SK-N-SH (cell line): Measurements from ENCODE around the gene DNAJC10. TPM values are rescaled to one million over a fixed set of nuclear protein-coding genes. Genes with fewer than 3 reads are reported as not detected.
"Not testable (repeated sequence)": the region's sequence is repeated elsewhere in the genome, so short reads cannot be mapped to it uniquely, and the experiment has no call there.

Experiments
- CTCF ChIA-PET: fragments of 300-600, 350-600 bp; formaldehyde crosslinking; extraction: SDS; loops from one replicate; lab custom pipeline; 2021; lab: Yijun Ruan, JAX
- POLR2A ChIA-PET: fragments of 350-600 bp; sonication (Branson Sonifier 250); formaldehyde crosslinking; extraction: SDS; loops from one replicate; lab custom pipeline; 2020; ENCODE audit warnings: antibody characterized with exemption, inconsistent platforms; lab: Yijun Ruan, JAX
- DNase-seq: peaks from one replicate; pipeline ENCODE4 v3.0.0; 2012
- H2AFZ ChIP-seq: fragments of 200-600 bp; sonication (generic); 2 replicates; pipeline ENCODE4 v1.8.1; 2016; ENCODE audit warnings: antibody characterized with exemption, mild to moderate bottlenecking, low read depth
- H3F3A ChIP-seq: fragments of 200-600 bp; sonication (generic); replicated peaks from 2 replicates; pipeline ENCODE3; 2016; ENCODE audit warnings: antibody characterized with exemption, mild to moderate bottlenecking; ENCODE audit not compliant: insufficient read depth
- H3K27ac ChIP-seq, 2 experiments: fragments of 200-500 bp in 1 of 2; fragments of 200-600 bp in 1 of 2; sonication (Bioruptor generic) in 1 of 2; sonication (generic), shearing (Covaris generic) in 1 of 2; 2 replicates each; pipeline versions ENCODE4 v1.5.1 to v1.6.1; 2014 to 2016; ENCODE audit warnings: low read depth in 2 of 2, inconsistent platforms in 1 of 2, low read length in 1 of 2, mild to moderate bottlenecking in 1 of 2, mixed read lengths in 1 of 2
- H3K27me3 ChIP-seq: fragments of 200-600 bp; sonication (generic), shearing (Covaris generic); 2 replicates; pipeline ENCODE4 v1.6.1; 2016; ENCODE audit warnings: mixed run types; ENCODE audit not compliant: insufficient read depth
- H3K36me3 ChIP-seq, 2 experiments: fragments of 200-500 bp in 1 of 2; fragments of 200-600 bp in 1 of 2; sonication (Bioruptor generic) in 1 of 2; sonication (generic) in 1 of 2; replicated peaks in 1 of 2; 2 replicates each; pipeline versions ENCODE3 to v1.5.1; 2014 to 2016; ENCODE audit warnings: low read length in 1 of 2, mild to moderate bottlenecking in 1 of 2; ENCODE audit not compliant: insufficient read depth in 2 of 2, control insufficient read depth in 1 of 2
- H3K4me1 ChIP-seq, 2 experiments: fragments of 200-500 bp in 1 of 2; fragments of 200-600 bp in 1 of 2; sonication (Bioruptor generic) in 1 of 2; sonication (generic), shearing (Covaris generic) in 1 of 2; 2 replicates each; pipeline versions ENCODE4 v1.5.1 to v1.6.1; 2014 to 2016; ENCODE audit warnings: low read depth in 1 of 2, low read length in 1 of 2, mixed run types in 1 of 2; ENCODE audit not compliant: insufficient read depth in 2 of 2, control insufficient read depth in 1 of 2
- H3K4me2 ChIP-seq: fragments of 200-600 bp; sonication (generic), shearing (Covaris generic); 2 replicates; pipeline ENCODE4 v1.6.1; 2017; ENCODE audit warnings: mixed run types
- H3K4me3 ChIP-seq, 2 experiments: fragments of 200-500 bp in 1 of 2; fragments of 200-600 bp in 1 of 2; sonication (Bioruptor generic) in 1 of 2; sonication (generic), shearing (Covaris generic) in 1 of 2; 2 replicates each; pipeline versions ENCODE4 v1.5.1 to v1.8.1; 2014 to 2016; ENCODE audit warnings: low read depth in 2 of 2, inconsistent platforms in 1 of 2, low read length in 1 of 2, mild to moderate bottlenecking in 1 of 2, mixed read lengths in 1 of 2, moderate library complexity in 1 of 2
- H3K79me2 ChIP-seq: fragments of 200-600 bp; sonication (generic); 2 replicates; pipeline ENCODE4 v1.8.1; 2017; ENCODE audit warnings: mild to moderate bottlenecking; ENCODE audit not compliant: insufficient read depth
- H3K9ac ChIP-seq: fragments of 200-600 bp; sonication (generic); 2 replicates; pipeline ENCODE4 v1.6.1; 2017; ENCODE audit warnings: mixed run types
- H3K9me2 ChIP-seq: fragments of 200-600 bp; sonication (generic); 2 replicates; pipeline ENCODE4 v1.6.1; 2017; ENCODE audit warnings: mixed run types
- H3K9me3 ChIP-seq: fragments of 200-600 bp; sonication (generic); 2 replicates; pipeline ENCODE4 v1.6.1; 2017; ENCODE audit warnings: mixed run types, mild to moderate bottlenecking, moderate library complexity
- H4K20me1 ChIP-seq: fragments of 200-600 bp; sonication (generic); 2 replicates; pipeline ENCODE4 v1.6.1; 2017; ENCODE audit warnings: mild to moderate bottlenecking, mixed run types; ENCODE audit not compliant: insufficient read depth
- CHD2 ChIP-seq: fragments of 150-350 bp; IDR thresholded peaks from 2 replicates; pipeline ENCODE4 v1.6.1; 2018; ENCODE audit warnings: low read length; ENCODE audit not compliant: partially characterized antibody
- EZH2phosphoT487 ChIP-seq: fragments of 200-600 bp; sonication (generic); IDR thresholded peaks from 2 replicates; pipeline ENCODE4 v1.6.1; 2017; ENCODE audit warnings: low read depth, mixed run types, mild to moderate bottlenecking, antibody characterized with exemption, moderate library complexity, borderline replicate concordance
- FOSL2 ChIP-seq: IDR thresholded peaks from 2 replicates; pipeline ENCODE4 v1.4.0; 2012; ENCODE audit warnings: low read depth, mild to moderate bottlenecking, moderate library complexity, borderline replicate concordance
- GABPA ChIP-seq: IDR thresholded peaks from 2 replicates; pipeline ENCODE4 v1.4.0; 2012; ENCODE audit warnings: low read depth, mild to moderate bottlenecking
- JUND ChIP-seq: IDR thresholded peaks from 2 replicates; pipeline ENCODE4 v1.4.0; 2012
- MEF2A ChIP-seq: IDR thresholded peaks from 2 replicates; pipeline ENCODE4 v1.4.0; 2012; ENCODE audit warnings: low read depth, borderline replicate concordance
- POLR2AphosphoS5 ChIP-seq: IDR thresholded peaks from 2 replicates; pipeline ENCODE4 v1.6.1; 2012; ENCODE audit warnings: low read depth, low read length
- RFX5 ChIP-seq: IDR thresholded peaks from 2 replicates; pipeline ENCODE4 v1.6.1; 2012; ENCODE audit warnings: mild to moderate bottlenecking, improper control_type of control experiment, low read length
- RXRA ChIP-seq: IDR thresholded peaks from 2 replicates; pipeline ENCODE4 v1.4.0; 2012; ENCODE audit warnings: low read depth, mild to moderate bottlenecking, borderline replicate concordance
- SMC3 ChIP-seq: IDR thresholded peaks from 2 replicates; pipeline ENCODE4 v1.6.1; 2012; ENCODE audit warnings: low read depth, low read length, improper control_type of control experiment
- WGBS: methylation state at CpG from one replicate; pipeline ENCODE4 v1.1.6; 2017; ENCODE audit warnings: low lambda C conversion rate; 5-methylcytosine and 5-hydroxymethylcytosine counted together
- polyA plus RNA-seq, 3 experiments: library from polyadenylated mRNA; depleted of rRNA; stranded (reverse); fragments of >200 nt; gene quantifications; 2 replicates each; pipeline ENCODE4 v1.2.3, GENCODE V29; 2012
- TF ChIP-seq, protein P1 (sequence below): fragments of 200-600 bp; sonication (generic); IDR thresholded peaks from 2 replicates; pipeline ENCODE4 v1.6.1; 2017; ENCODE audit warnings: antibody characterized with exemption, mild to moderate bottlenecking, moderate library complexity
- TF ChIP-seq, protein P2 (sequence below): IDR thresholded peaks from 2 replicates; pipeline ENCODE4 v1.4.0; 2012; ENCODE audit warnings: low read depth

The DNAJC10 gene
- polyA plus RNA-seq, 1 of the 3 experiments (the other 2 are of a cell fraction): 30.8 TPM

DNA sequence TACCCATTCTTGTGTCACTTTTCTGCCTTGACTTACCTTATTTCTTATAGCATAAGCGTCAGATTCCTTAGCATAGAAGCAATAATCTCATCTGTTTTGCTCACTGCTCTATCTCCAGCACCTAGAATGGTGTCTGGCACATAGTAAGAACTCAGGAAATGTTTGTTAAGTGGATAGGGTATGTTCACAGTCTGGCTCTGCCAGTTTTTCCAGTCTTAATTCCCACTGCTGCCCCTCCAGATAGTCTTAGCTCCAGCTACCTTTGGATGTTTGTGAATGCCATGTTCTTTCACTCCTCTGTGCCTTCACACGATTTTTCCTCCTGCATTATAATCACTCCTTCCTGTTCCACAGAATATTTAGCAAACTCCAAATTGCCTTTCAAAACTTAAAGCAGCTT, 29.0 kb downstream of the DNAJC10 start:
- WGBS: 96% methylated on average over 2 of the region's 2 CpGs

DNA sequence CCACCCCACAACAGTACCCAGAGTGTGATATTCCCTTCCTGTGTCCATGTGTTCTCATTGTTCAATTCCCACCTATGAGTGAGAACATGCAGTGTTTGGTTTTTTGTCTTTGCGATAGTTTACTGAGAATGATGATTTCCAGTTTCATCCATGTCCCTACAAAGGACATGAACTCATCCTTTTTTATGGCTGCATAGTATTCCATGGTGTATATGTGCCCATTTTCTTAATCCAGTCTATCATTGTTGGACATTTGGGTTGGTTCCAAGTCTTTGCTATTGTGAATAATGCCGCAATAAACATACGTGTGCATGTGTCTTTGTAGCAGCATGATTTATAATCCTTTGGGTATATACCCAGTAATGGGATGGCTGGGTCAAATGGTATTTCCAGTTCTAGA, 29.8 kb downstream of the DNAJC10 start:
- H3K4me3 ChIP-seq, H2AFZ ChIP-seq, CTCF ChIA-PET, H3F3A ChIP-seq, H3K9me2 ChIP-seq, H4K20me1 ChIP-seq, H3K4me1 ChIP-seq, H3K9me3 ChIP-seq, H3K4me2 ChIP-seq, POLR2A ChIA-PET, H3K9ac ChIP-seq, H3K27ac ChIP-seq, H3K79me2 ChIP-seq, DNase-seq, H3K27me3 ChIP-seq: not testable (repeated sequence)
- peaks cover 46 to 49% of the 10 kb centered on the region in 2 experiments for H3K36me3 ChIP-seq
- whole genome bisulfite sequencing: 81% methylated on average over 3 of the region's 3 CpGs

More for the DNA sequence above, 29.0 kb downstream of the DNAJC10 start:
- no peaks in the 10 kb centered on the region for H3K9me3 ChIP-seq
- H3K4me2 ChIP-seq: no peak overlapping the region
- CTCF ChIA-PET: no interaction called here
- H4K20me1 ChIP-seq: no peaks in the 10 kb centered on the region
- no peak overlapping the region for H3K27ac ChIP-seq
- TF ChIP-seq FOSL2: no peak
- TF ChIP-seq, all 33 proteins: peak for 0
- H2AFZ ChIP-seq: no peak overlapping the region
- H3K79me2 ChIP-seq: no peaks in the 10 kb centered on the region
- no peak for DNase-seq
- H3K36me3 ChIP-seq: peaks cover 52 to 54% of the 10 kb centered on the region in 2 experiments
- H3K4me1 ChIP-seq: no peaks in the 10 kb centered on the region
- no peak overlapping the region for H3K4me3 ChIP-seq
- H3K9ac ChIP-seq: no peak overlapping the region
- H3K27me3 ChIP-seq: no peaks in the 10 kb centered on the region
- POLR2A ChIA-PET: no interaction called here
- H3K9me2 ChIP-seq: no peaks in the 10 kb centered on the region
- H3F3A ChIP-seq: no peaks in the 10 kb centered on the region

DNA sequence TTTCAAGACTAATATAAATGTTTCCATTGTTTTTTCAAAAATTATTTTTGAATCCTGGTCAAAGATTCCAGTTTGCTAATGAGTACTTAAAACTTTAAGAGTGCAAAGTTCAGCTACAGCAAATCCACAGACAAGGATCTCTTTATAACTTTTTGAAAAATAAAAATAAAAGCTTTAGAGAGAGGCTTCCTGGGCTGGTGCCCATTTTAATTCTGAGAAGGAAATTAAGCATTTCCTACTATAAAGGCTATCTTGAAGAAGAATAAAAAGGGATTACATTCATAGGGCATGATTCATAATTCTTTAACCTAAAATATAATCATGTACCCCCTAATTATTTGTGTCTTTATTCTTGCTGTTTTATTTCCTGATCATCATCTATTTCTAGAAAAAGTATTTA, 38.2 kb downstream of the DNAJC10 start:
- peaks cover 82% of the 10 kb centered on the region in 2 experiments for H3K36me3 ChIP-seq
- no peaks in the 10 kb centered on the region for H4K20me1 ChIP-seq
- no peaks in the 10 kb centered on the region for H3K4me1 ChIP-seq
- no peaks in the 10 kb centered on the region for H3K9me3 ChIP-seq
- no peak overlapping the region for H3K9ac ChIP-seq
- no peaks in the 10 kb centered on the region for H3K79me2 ChIP-seq
- H3K27ac ChIP-seq: no peak overlapping the region
- no peak for DNase-seq
- POLR2A ChIA-PET: no interaction called here
- H3K4me2 ChIP-seq: no peak overlapping the region
- H3K27me3 ChIP-seq: no peaks in the 10 kb centered on the region
- CTCF ChIA-PET: interaction anchor here (0.6 to 1.9 kb wide), 4 partner anchors 9 to 637 kb away, joined by 3 to 11 read pairs (median 4); no protein-coding TSS in a partner anchor
- no peaks in the 10 kb centered on the region; the same call in 1 of the 2 replicates for H3K9me2 ChIP-seq
- H2AFZ ChIP-seq: no peak overlapping the region
- H3K4me3 ChIP-seq: no peak overlapping the region
- peaks cover 4% of the 10 kb centered on the region for H3F3A ChIP-seq
- TF ChIP-seq, protein P1, sequence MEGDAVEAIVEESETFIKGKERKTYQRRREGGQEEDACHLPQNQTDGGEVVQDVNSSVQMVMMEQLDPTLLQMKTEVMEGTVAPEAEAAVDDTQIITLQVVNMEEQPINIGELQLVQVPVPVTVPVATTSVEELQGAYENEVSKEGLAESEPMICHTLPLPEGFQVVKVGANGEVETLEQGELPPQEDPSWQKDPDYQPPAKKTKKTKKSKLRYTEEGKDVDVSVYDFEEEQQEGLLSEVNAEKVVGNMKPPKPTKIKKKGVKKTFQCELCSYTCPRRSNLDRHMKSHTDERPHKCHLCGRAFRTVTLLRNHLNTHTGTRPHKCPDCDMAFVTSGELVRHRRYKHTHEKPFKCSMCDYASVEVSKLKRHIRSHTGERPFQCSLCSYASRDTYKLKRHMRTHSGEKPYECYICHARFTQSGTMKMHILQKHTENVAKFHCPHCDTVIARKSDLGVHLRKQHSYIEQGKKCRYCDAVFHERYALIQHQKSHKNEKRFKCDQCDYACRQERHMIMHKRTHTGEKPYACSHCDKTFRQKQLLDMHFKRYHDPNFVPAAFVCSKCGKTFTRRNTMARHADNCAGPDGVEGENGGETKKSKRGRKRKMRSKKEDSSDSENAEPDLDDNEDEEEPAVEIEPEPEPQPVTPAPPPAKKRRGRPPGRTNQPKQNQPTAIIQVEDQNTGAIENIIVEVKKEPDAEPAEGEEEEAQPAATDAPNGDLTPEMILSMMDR: no peak
- no peak for TF ChIP-seq RFX5
- no peak for TF ChIP-seq EZH2phosphoT487
- no peak for TF ChIP-seq POLR2AphosphoS5
- no peak for TF ChIP-seq MEF2A
- no peak for TF ChIP-seq CHD2
- no peak for TF ChIP-seq FOSL2
- TF ChIP-seq GABPA: no peak
- no peak for TF ChIP-seq JUND
- TF ChIP-seq, protein P2, sequence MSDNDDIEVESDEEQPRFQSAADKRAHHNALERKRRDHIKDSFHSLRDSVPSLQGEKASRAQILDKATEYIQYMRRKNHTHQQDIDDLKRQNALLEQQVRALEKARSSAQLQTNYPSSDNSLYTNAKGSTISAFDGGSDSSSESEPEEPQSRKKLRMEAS: no peak
- no peak for TF ChIP-seq RXRA
- TF ChIP-seq SMC3: no peak
